HG02943 (cell line): ENCODE measurements around the gene PA2G4.
A peak's percentile ranks its signal among the peaks of the same experiment; 100 is the strongest.
"Not testable (repeated sequence)": the region's sequence is repeated elsewhere in the genome, so short reads cannot be mapped to it uniquely, and the experiment has no call there.

Source experiments
- ATAC-seq: cut with Tn5 transposase; IDR thresholded peaks from one replicate; pipeline ENCODE4 v1.9.1; 2021; ENCODE audit warnings: mild to moderate bottlenecking, low read depth, moderate library complexity; ENCODE audit not compliant: unreplicated experiment

Gene PA2G4

GRCh38 chr12:56104109-56104814 is at the start of gene PA2G4:
PA2G4 (plus strand) TSS chr12:56104559; CDS start chr12:56104738, 179 bp downstream.
- ATAC-seq: peak; percentile 88

GRCh38 chr12:56059964-56060363 is 44.4 kb upstream of the PA2G4 start:
- not testable (repeated sequence) for ATAC-seq

GRCh38 chr12:56061982-56062381 is 42.4 kb upstream of the PA2G4 start:
- ATAC-seq: no peak

- ATAC-seq: no peak
These were observed 41.4 kb upstream of the PA2G4 start for GRCh38 chr12:56062996-56063395.

- no peak for ATAC-seq
These were observed 32.7 kb upstream of the PA2G4 start for GRCh38 chr12:56071648-56072047.

GRCh38 chr12:56074396-56074795 is 30.0 kb upstream of the PA2G4 start:
- no peak for ATAC-seq

- ATAC-seq: not testable (repeated sequence)
These were observed 26.4 kb upstream of the PA2G4 start for GRCh38 chr12:56077966-56078365.

- no peak for ATAC-seq
These were observed 25.9 kb upstream of the PA2G4 start for GRCh38 chr12:56078427-56078826.

GRCh38 chr12:56078931-56079722 is 25.2 kb upstream of the PA2G4 start:
- ATAC-seq: no peak

GRCh38 chr12:56079723-56080555 is 24.4 kb upstream of the PA2G4 start, which contains the start of gene ERBB3:
ERBB3 (plus strand) TSS chr12:56080165; CDS start chr12:56080301, 136 bp downstream.
- no peak for ATAC-seq

GRCh38 chr12:56080556-56081138 is 23.7 kb upstream of the PA2G4 start:
- ATAC-seq: no peak

- ATAC-seq: no peak
These were observed 22.7 kb upstream of the PA2G4 start for GRCh38 chr12:56081393-56082347.

- no peak for ATAC-seq
These were observed 22.0 kb upstream of the PA2G4 start for GRCh38 chr12:56082382-56082781.

GRCh38 chr12:56082967-56083366 is 21.4 kb upstream of the PA2G4 start:
- no peak for ATAC-seq

- no peak for ATAC-seq
These were observed 19.3 kb upstream of the PA2G4 start for GRCh38 chr12:56084958-56085543.

- no peak for ATAC-seq
These were observed 18.3 kb upstream of the PA2G4 start for GRCh38 chr12:56086096-56086495.

- no peak for ATAC-seq
These were observed 17.8 kb upstream of the PA2G4 start for GRCh38 chr12:56086608-56087007.

GRCh38 chr12:56087220-56087619 is 17.1 kb upstream of the PA2G4 start:
- no peak for ATAC-seq

- ATAC-seq: no peak
These were observed 6.6 kb upstream of the PA2G4 start for GRCh38 chr12:56097738-56098137.
